Stimulated activated naive CD8-positive, alpha-beta T cell treated with anti-CD3 and anti-CD28 coated beads, Interleukin-15, Interleukin-2, amounts not matched to agents 100 ng/mL and 50 ng/mL, for 24 hours (primary cell): ENCODE data around the gene BOC.

Source experiments
- H3K27ac Mint-ChIP-seq: one replicate; pipeline ENCODE4 v1.8.0; 2021; ENCODE audit warnings: mild to moderate bottlenecking, mixed read lengths
- H3K27me3 Mint-ChIP-seq: one replicate; pipeline ENCODE4 v1.8.0; 2021; ENCODE audit warnings: mixed read lengths
- H3K36me3 Mint-ChIP-seq: one replicate; pipeline ENCODE4 v1.8.0; 2021; ENCODE audit warnings: low read depth, mixed read lengths
- H3K4me1 Mint-ChIP-seq: one replicate; pipeline ENCODE4 v1.8.0; 2021; ENCODE audit warnings: low read depth, mixed read lengths
- H3K4me3 Mint-ChIP-seq: one replicate; pipeline ENCODE4 v1.8.0; 2021; ENCODE audit warnings: mild to moderate bottlenecking, mixed read lengths
- H3K9me3 Mint-ChIP-seq: one replicate; pipeline ENCODE4 v1.8.0; 2021; ENCODE audit warnings: mixed read lengths

BOC gene

DNA sequence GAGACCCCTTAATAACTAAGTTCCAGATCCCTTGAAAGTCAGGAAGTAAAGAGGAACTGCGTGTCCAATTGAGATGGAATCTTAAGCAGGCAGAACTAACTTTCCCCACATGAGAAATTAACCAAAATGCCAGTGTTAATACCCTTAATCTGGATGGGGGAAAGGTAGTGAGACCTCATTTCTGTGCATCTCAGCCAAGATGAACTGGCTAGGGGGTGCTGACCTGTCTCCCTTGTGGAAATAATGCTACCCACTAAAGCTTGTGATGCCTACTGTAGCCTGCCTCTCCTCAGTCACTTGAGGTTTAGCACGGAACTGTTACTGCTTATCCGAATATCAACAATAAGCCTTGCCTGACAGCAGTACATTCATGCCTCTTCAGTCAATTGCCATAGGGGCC, 15.1 kb downstream of the BOC start:
- Mint-ChIP-seq H3K4me3 (no peak overlapping the region), H3K27me3 (peaks cover 7% of the 10 kb centered on the region), H3K27ac (no peak overlapping the region), H3K36me3 (no peaks in the 10 kb centered on the region), H3K4me1 (peaks cover 20% of the 10 kb centered on the region), H3K9me3 (no peaks in the 10 kb centered on the region)

DNA sequence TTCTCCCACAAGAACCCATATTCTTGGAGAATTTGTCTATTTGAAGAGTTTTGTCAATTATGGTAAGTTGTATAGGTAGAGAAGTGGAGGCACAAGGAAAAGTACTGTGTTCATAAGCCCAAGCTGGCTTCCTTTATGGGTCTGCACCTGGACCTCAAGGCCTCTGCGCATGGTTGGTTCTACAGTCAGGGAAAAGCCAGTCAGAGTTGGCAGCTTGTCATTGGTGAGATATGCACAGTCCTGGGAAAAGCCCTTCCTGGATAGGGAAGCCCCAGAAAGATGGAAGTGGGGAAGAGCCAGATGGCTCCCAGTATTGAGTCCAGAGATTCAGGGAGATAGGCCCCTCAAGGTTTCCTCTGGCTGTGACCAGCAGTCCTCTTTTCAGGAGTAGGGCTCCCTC, 15.8 kb downstream of the BOC start:
- Mint-ChIP-seq H3K36me3 (no peaks in the 10 kb centered on the region), H3K9me3 (no peaks in the 10 kb centered on the region), H3K27me3 (peaks cover 7% of the 10 kb centered on the region), H3K27ac (no peak overlapping the region), H3K4me3 (no peak overlapping the region), H3K4me1 (peaks cover 23% of the 10 kb centered on the region)

DNA sequence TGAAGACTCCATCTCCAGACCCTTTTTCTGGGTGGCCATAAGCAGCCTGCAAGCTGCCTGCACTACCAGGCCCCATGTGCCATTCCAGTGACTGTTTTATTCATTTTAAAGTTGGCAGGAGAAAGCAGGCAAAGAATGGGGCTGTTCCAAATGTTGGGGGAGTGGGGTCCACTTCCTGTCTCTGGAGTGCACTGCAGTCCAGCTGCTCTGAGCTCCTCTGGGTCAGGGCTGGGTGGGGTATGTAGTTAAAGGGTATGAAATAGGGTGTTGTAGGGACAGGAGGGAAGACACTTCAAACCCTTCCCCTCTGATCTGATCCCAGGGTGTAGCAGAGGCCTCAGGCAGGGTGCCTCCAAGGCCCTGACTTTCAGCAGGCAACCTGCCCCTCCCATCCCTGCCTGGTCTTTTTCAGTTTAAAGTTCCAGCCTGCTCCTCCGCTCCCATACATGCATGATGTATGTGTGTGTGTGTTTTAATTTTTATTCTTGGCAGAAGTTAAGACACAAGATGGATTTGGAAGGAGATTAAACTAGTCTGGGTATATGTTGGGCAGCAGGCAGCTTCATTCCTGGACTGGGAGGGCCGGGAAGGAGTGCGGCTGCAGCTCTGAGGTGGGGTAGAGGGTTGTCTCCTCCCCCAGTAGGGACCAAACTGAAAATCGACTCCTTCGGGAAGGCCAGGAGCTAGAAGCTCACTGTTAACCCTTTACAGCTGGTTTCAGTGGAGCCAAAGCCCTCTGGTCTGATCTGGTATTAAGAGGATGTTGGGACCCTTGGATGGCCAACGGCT, 17.3 kb downstream of the BOC start:
- no peaks in the 10 kb centered on the region for H3K36me3 Mint-ChIP-seq
- peaks cover 4% of the 10 kb centered on the region for H3K27me3 Mint-ChIP-seq
- no peaks in the 10 kb centered on the region for H3K9me3 Mint-ChIP-seq
- no peak overlapping the region for H3K4me3 Mint-ChIP-seq
- H3K27ac Mint-ChIP-seq: no peak overlapping the region
- H3K4me1 Mint-ChIP-seq: peaks cover 17% of the 10 kb centered on the region

DNA sequence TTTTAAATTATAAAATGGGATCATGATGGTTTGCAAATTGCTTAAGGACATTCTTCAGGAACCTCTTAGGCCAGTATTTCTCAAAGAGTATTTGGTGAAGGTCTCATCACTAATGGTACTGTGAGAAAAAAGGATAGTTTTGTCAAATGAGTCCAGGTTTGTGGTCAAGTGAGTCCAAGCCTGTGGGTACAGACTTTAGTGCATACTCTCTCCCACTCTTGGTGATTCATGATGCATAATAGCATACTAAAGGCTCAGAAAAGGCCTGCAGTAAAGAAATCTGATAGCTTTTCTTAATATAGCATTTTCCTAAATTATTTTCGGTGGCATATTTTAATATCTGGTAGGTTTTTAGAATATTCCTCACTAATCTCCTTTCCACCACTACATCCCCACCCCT, 20.0 kb downstream of the BOC start:
- Mint-ChIP-seq H3K9me3 (no peaks in the 10 kb centered on the region), H3K36me3 (no peaks in the 10 kb centered on the region), H3K4me1 (peaks cover 10% of the 10 kb centered on the region), H3K4me3 (no peak overlapping the region), H3K27ac (no peak overlapping the region), H3K27me3 (no peaks in the 10 kb centered on the region)

DNA sequence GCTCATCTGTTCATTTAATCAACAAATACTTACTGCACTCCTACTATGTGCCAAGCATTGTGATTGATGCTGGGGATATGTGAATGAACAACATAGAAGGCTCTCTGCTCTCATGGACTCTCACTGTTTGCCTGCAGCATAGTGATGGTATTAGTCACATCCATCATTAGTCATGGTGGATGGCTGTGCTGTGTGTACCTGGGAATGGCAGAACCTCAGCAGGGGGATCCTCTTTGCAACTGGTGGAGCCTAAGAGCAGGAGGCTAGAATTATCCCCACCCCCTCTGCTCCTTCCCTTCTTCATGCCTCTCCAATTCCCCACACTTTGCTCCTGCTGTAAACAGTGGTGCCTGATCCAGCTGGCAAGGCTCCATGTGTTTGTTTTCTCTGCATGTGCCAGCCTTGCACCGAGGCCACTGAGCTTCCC, 20.5 kb downstream of the BOC start:
- H3K4me3 Mint-ChIP-seq: no peak overlapping the region
- no peaks in the 10 kb centered on the region for H3K36me3 Mint-ChIP-seq
- H3K27me3 Mint-ChIP-seq: no peaks in the 10 kb centered on the region
- no peak overlapping the region for H3K27ac Mint-ChIP-seq
- no peaks in the 10 kb centered on the region for H3K9me3 Mint-ChIP-seq
- peaks cover 10% of the 10 kb centered on the region for H3K4me1 Mint-ChIP-seq

DNA sequence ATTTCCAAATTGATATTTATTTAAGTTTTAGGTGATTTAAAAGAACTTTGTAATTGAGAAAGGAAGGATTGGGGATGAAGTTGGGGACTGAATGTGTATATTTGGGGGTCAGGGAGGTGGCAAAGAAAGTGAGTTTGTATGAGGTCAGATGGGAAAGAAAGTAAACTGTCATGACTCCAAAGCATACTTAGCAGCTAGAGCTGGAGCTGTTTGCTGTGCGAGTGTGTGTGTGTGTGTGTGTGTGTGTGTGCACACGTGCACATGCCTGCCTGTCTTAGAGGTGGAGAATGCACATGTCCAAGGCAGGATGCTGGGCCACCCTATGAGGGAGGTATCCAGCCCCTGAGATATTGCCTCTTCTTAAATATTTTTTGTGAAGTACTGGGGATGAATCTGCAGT, 21.0 kb downstream of the BOC start:
- Mint-ChIP-seq H3K36me3 (no peaks in the 10 kb centered on the region), H3K9me3 (no peaks in the 10 kb centered on the region), H3K27ac (no peak overlapping the region), H3K4me3 (no peak overlapping the region), H3K4me1 (peaks cover 10% of the 10 kb centered on the region), H3K27me3 (no peaks in the 10 kb centered on the region)

DNA sequence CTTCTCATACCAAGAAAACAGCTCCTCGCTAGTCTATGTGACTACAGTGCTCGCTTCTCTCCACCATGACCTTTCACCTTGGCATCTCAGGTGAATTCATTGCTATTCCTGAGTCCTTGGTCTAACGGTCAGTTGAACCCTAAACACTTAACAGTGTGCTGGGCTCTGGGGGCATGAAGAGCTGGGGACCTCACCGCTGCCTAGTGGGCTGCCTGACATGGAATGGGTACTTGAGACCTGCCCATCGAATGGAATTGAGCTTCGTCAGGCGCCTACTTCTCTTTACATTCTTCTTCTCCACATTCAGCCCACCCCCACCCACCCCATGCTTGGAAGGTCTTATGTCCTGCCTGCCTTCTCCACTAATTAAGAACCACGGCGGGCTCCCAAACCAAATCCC, 22.1 kb downstream of the BOC start:
- Mint-ChIP-seq H3K4me3 (no peak overlapping the region), H3K9me3 (no peaks in the 10 kb centered on the region), H3K27me3 (peaks cover 7% of the 10 kb centered on the region), H3K27ac (no peak overlapping the region), H3K4me1 (peaks cover 10% of the 10 kb centered on the region), H3K36me3 (no peaks in the 10 kb centered on the region)

DNA sequence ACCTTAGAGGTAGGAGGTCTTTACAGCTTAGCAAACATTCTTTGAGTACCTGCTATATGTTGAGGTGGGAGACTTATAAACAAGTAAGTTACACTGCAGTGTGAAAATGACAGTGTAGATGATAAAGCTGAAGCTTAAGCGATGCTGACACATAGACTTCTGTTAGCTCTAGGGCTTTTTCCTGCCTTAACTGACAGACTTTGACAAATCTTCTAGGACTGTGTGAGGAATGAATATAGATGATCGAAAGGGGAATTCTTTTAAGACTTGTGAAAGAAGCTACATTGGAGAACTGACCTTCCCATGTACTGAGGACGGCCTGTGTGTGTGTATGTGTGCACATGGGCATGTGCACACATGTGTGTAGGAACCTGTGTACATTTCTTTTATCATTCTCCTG, 22.7 kb downstream of the BOC start:
- Mint-ChIP-seq H3K27ac (no peak overlapping the region), H3K4me3 (no peak overlapping the region), H3K36me3 (no peaks in the 10 kb centered on the region), H3K9me3 (no peaks in the 10 kb centered on the region), H3K4me1 (peaks cover 10% of the 10 kb centered on the region), H3K27me3 (peaks cover 7% of the 10 kb centered on the region)

DNA sequence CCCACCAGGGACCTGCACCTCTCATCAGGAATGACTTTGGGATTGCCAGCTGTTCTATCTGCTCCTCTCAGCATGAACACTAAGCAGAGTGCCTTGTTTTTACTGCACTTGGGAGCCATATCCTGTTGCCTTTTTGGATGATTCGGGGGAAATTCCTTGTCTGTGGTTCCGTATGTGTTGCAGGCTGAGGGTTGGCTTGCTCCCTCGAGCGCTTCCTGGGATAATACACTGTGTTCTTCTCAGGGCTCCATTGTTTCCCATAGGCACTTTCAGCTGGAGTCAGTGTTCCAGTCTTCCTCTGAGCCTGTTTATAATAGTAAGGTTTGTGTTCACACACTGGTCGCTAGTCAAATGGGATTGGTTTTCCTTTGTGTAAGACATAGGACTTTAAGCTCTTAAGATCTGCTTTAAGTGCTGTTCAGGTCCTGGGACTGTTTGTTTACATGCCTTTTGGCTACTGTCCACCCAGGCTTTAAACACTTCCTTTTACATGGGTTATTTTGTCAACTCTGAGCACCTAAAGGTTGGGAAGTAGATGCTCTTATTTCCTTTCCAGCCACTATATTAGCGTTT, 23.4 kb downstream of the BOC start:
- Mint-ChIP-seq H3K27ac (no peak overlapping the region), H3K4me1 (peaks cover 10% of the 10 kb centered on the region), H3K9me3 (no peaks in the 10 kb centered on the region), H3K27me3 (peaks cover 7% of the 10 kb centered on the region), H3K4me3 (no peak overlapping the region), H3K36me3 (no peaks in the 10 kb centered on the region)

DNA sequence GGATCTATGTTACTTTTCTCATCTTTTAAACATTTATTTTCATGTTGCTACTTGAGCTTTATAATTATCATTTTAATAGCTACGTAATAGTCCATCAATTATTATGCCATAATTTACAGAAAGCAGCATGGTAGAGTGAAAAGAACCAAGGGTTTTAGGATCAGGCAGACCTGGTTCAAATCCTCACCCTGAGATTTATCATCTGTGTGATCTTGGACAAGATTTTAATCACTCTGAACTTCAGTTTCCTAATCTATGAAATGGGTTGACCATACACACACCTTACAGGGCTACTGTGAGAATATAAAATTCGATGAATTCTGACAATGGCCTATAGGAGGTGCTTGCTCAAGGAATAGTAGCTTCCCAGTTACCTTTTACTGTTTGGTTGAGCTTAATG, 27.1 kb downstream of the BOC start:
- H3K4me1 Mint-ChIP-seq: peaks cover 13% of the 10 kb centered on the region
- peaks cover 7% of the 10 kb centered on the region for H3K27me3 Mint-ChIP-seq
- no peaks in the 10 kb centered on the region for H3K9me3 Mint-ChIP-seq
- no peak overlapping the region for H3K27ac Mint-ChIP-seq
- no peaks in the 10 kb centered on the region for H3K36me3 Mint-ChIP-seq
- H3K4me3 Mint-ChIP-seq: no peak overlapping the region

DNA sequence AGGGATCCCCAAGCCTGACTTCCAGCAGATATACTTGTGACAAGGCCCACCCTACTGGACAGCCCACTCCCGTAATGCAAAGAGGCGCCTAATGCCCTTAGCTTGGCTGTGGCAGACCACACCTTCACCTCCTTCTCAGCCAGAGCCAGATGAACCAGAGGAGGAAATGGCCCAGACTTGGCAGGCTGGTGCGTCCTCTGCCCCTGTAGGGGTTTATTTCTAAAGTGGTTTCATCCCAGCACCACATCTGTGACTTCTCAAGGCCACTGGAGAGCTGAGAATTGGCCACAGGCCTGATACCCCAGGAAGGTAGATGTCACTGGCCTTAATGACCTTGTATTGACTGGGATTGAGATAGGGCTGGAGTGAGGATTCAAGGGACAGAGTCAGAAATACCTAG, 29.5 kb downstream of the BOC start:
- no peak overlapping the region for H3K4me3 Mint-ChIP-seq
- no peaks in the 10 kb centered on the region for H3K36me3 Mint-ChIP-seq
- H3K9me3 Mint-ChIP-seq: no peaks in the 10 kb centered on the region
- H3K27me3 Mint-ChIP-seq: peaks cover 11% of the 10 kb centered on the region
- no peak overlapping the region for H3K27ac Mint-ChIP-seq
- H3K4me1 Mint-ChIP-seq: peaks cover 13% of the 10 kb centered on the region

DNA sequence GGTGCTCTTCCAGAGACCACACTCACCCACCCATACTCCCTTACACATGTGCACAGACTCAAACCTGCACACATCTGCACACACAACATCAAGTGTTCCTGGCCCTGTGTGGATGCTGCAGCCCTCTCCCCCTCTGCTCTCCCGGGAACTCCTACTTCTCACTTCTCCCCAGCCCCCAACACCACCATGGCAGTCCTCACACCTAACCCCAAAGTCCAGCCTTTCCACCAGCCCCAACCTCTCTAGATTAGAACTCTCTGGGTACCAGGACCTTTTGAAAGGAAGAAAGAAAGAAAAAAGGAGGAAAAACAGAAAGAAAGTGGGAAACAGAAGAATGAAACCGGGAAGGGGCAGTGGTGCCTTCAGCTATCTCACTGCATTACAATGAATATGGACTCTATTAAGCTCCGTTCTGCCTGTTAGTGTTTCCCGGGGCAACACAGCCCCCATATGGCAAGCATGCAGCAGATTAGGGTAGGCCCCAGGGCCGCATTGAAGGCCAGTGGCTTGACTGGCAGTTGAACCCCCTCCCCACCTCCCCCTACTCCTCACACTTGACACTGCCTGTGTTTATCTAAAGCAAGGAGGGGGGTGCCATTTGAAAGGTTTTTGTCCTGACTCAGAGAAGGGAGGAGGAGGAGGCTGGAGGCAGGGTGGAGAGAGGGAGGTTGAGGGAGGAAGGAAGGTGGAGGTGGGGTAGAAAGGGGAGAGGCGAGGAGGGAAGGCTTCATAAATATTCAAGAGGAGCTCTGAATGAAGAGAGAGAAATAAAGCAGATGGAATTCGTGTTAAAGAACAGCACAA, 30.1 kb downstream of the BOC start:
- Mint-ChIP-seq H3K9me3 (no peaks in the 10 kb centered on the region), H3K27ac (no peak overlapping the region), H3K27me3 (peaks cover 12% of the 10 kb centered on the region), H3K36me3 (no peaks in the 10 kb centered on the region), H3K4me1 (peaks cover 13% of the 10 kb centered on the region), H3K4me3 (no peak overlapping the region)

DNA sequence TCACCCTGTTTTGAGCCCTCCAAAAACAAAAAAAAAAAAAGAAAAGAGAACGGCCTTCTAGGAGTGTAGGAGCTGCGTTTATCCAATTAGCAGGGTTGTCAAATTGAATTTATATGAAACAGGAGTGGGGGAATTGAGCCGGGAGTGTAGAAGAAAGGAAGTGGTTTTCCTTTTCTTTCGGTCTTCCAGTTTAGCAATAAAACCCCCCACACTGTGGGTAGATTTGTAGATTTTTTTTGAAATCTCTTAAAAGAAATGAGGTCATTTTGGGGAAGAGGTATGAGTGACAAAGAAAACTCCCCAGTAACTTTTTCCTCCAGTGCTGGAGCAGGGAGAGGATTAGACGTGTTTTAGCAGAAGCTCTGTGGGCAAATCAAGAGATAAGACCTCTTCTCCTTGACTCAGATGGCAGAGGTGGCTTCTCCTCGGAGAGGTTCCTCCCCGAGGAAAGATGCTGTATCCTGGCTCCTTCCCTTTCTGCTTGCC, 30.8 kb downstream of the BOC start:
- H3K27ac Mint-ChIP-seq: no peak overlapping the region
- no peak overlapping the region for H3K4me3 Mint-ChIP-seq
- H3K27me3 Mint-ChIP-seq: peaks cover 12% of the 10 kb centered on the region
- no peaks in the 10 kb centered on the region for H3K9me3 Mint-ChIP-seq
- peaks cover 13% of the 10 kb centered on the region for H3K4me1 Mint-ChIP-seq
- H3K36me3 Mint-ChIP-seq: no peaks in the 10 kb centered on the region

DNA sequence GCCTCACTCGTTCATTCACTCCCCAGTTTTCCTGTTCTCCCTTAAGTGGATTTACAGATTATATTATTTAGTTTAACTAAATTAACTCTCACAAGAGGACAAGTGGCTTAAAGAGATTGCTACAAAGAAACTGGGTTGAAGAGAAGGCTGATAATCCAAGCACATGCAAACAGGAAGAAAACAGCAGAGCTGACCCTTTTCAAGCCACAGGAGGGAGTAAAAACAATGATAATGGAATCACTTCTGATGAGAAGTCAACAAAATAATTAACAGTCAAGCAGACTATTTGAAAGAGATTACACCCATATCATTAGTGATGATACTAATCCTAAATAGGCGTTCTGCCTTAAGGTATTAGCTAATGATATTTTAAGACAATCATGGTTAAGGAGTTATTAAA, 31.7 kb downstream of the BOC start:
- Mint-ChIP-seq H3K4me3 (no peak overlapping the region), H3K27me3 (peaks cover 11% of the 10 kb centered on the region), H3K27ac (no peak overlapping the region), H3K4me1 (peaks cover 13% of the 10 kb centered on the region), H3K36me3 (no peaks in the 10 kb centered on the region), H3K9me3 (no peaks in the 10 kb centered on the region)

DNA sequence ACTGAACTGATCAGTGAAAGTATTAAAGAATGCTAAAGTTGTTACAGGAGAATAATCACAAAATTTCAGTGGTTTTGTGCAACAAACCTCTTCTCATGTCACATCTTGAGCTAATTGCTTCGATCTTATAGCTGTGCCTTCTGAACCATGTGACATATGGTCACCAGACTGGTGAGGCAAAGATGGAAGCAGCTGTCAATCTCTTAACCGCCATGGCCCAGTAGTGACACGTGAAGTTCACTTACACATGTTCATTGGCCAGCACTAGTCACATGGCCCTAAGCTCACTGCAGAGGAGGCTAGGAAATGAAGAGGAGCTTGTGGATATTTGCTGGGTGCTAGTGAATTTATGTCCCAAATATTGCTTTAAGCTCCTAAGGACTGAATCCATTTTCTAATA, 32.5 kb downstream of the BOC start:
- H3K27ac Mint-ChIP-seq: no peak overlapping the region
- H3K9me3 Mint-ChIP-seq: no peaks in the 10 kb centered on the region
- no peak overlapping the region for H3K4me3 Mint-ChIP-seq
- H3K4me1 Mint-ChIP-seq: peaks cover 13% of the 10 kb centered on the region
- H3K27me3 Mint-ChIP-seq: peaks cover 10% of the 10 kb centered on the region
- H3K36me3 Mint-ChIP-seq: no peaks in the 10 kb centered on the region
